Measurements from ENCODE around the gene FAM180A. TPM values are rescaled to one million over a fixed set of nuclear protein-coding genes. Genes with fewer than 3 reads are reported as not detected.

Gene FAM180A
- total RNA-seq, 2 experiments from 2014 or later = not detected

DNA sequence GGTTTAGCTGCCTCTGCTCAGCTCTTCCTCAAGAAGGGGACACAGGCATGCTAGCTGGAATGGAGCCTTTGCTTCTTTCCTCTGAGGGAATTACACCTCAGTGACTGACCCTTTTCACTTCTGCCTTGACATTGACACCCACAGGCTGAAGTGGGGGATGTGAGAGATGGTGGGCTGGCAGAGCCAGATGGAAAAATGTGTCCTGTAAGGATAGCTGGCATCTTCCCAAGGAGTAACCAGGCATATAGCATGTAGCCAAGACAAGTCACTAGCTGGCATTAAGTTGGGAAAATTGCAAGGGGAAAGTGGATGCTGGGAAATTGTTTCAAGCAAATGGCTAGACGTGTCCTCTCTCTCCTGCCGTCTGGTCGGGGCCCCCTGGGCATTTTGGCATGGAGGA lies 66.4 kb downstream of the FAM180A start:
- H3K27me3 Mint-ChIP-seq = no peaks in the 10 kb centered on the region
- H3K4me3 Mint-ChIP-seq = no peak overlapping the region
- intact Hi-C loops (cut with micrococcal nuclease) = no loop called here
- POLR2A ChIA-PET = interaction anchor here (2.8 kb wide), 1 partner anchor 20 kb away, joined by 11 read pairs; the partner anchor contains the start of gene STMP1
- no peak for DNase-seq
- no peaks in the 10 kb centered on the region for H3K9me3 Mint-ChIP-seq
- H3K36me3 Mint-ChIP-seq = peaks cover 7% of the 10 kb centered on the region
- H3K27ac Mint-ChIP-seq = no peak overlapping the region
- CTCF ChIA-PET = interaction anchor here (1.4 to 1.8 kb wide), 2 partner anchors 9 to 19 kb away, joined by 7 to 8 read pairs; partner anchors contain the start of gene STMP1
- peaks cover 8% of the 10 kb centered on the region for H3K4me1 Mint-ChIP-seq (ENCODE audit: low read depth)

DNA sequence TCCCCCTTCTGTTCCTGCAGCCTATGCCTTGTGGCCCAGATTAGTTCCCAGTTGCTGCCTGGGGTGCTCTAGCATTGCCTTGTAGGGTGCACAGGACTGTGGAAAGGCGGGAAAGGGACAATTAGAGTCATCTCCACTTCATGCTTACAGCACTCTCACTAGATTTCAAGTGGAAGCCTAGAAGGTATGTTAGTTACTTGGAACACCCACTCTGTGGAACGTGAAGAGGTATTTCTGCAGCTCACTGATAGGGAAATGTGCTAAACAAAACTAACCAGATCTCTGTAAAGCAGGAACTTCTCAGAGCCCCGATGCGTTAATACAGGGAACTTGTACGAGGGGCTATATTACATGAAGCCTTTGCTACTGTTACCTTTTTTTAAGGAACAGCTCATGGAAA lies 66.9 kb downstream of the FAM180A start:
- intact Hi-C loops (cut with micrococcal nuclease) = loop anchor here (1.0 to 2.0 kb wide), 2 partner anchors 17 to 349 kb away; no protein-coding TSS in a partner anchor
- no peaks in the 10 kb centered on the region for H3K27me3 Mint-ChIP-seq
- H3K4me1 Mint-ChIP-seq (ENCODE audit: low read depth) = peaks cover 8% of the 10 kb centered on the region
- peaks cover 11% of the 10 kb centered on the region for H3K36me3 Mint-ChIP-seq
- CTCF ChIA-PET = interaction anchor here (1.2 to 1.8 kb wide), 4 partner anchors 9 to 30 kb away, joined by 3 to 8 read pairs (median 6); partner anchors contain the start of gene STMP1
- H3K27ac Mint-ChIP-seq = no peak overlapping the region
- POLR2A ChIA-PET = interaction anchor here (2.8 kb wide), 1 partner anchor 20 kb away, joined by 11 read pairs; the partner anchor contains the start of gene STMP1
- DNase-seq = no peak
- no peak overlapping the region for H3K4me3 Mint-ChIP-seq
- H3K9me3 Mint-ChIP-seq = no peaks in the 10 kb centered on the region

Other genes with a start within 250 kb of the FAM180A start
- 10 to 100 TPM; 16.1 to 17.4 TPM for gene CNOT4, start 238.7 kb downstream of the FAM180A start, total RNA-seq
- gene NUP205, start 190.9 kb downstream of the FAM180A start, total RNA-seq = 100 to 1,000 TPM; 126 to 132 TPM
- gene STMP1, start 86.3 kb downstream of the FAM180A start, total RNA-seq = 10 to 100 TPM; 17.3 to 17.8 TPM
- not detected for gene SLC13A4, start 20.6 kb downstream of the FAM180A start, total RNA-seq
- 100 to 1,000 TPM; 138 to 143 TPM for gene MTPN, start 228.5 kb upstream of the FAM180A start, total RNA-seq